IPS DF 6.9 (cell line): Measurements from ENCODE around the gene CYYR1.
"Not testable (repeated sequence)": the region's sequence is repeated elsewhere in the genome, so short reads cannot be mapped to it uniquely, and the experiment has no call there.

Experiments used
- DNase-seq: peaks from one replicate; pipeline ENCODE4 v3.0.0-alpha.2; 2013; ENCODE audit warnings: low read depth, low spot score
- H3K27ac ChIP-seq: one replicate; pipeline ENCODE4 v1.5.1; 2013; ENCODE audit warnings: low read length, control low read depth
- H3K27me3 ChIP-seq: 2 replicates; pipeline ENCODE4 v1.6.1; 2013; ENCODE audit warnings: mild to moderate bottlenecking, low read length; ENCODE audit not compliant: control insufficient read depth, insufficient read depth
- H3K36me3 ChIP-seq: 2 replicates; pipeline ENCODE4 v1.6.1; 2013; ENCODE audit warnings: low read length; ENCODE audit not compliant: control insufficient read depth, insufficient read depth
- H3K4me1 ChIP-seq: 2 replicates; pipeline ENCODE4 v1.6.1; 2013; ENCODE audit warnings: low read length; ENCODE audit not compliant: control insufficient read depth, insufficient read depth
- H3K4me3 ChIP-seq: 2 replicates; pipeline ENCODE4 v1.5.1; 2013; ENCODE audit warnings: mild to moderate bottlenecking, low read length
- H3K9me3 ChIP-seq: 2 replicates; pipeline ENCODE4 v1.6.1; 2013; ENCODE audit warnings: low read length, inconsistent platforms; ENCODE audit not compliant: control insufficient read depth, insufficient read depth
- WGBS: extraction: QIAGEN DNeasy Blood & Tissue Kit; methylation state at CpG from one replicate; pipeline ENCODE4 v1.1.7; 2013; ENCODE audit warnings: mixed read lengths, missing lambda C conversion rate; ENCODE audit not compliant: insufficient read length, insufficient coverage; 5-methylcytosine and 5-hydroxymethylcytosine counted together

Gene CYYR1

DNA sequence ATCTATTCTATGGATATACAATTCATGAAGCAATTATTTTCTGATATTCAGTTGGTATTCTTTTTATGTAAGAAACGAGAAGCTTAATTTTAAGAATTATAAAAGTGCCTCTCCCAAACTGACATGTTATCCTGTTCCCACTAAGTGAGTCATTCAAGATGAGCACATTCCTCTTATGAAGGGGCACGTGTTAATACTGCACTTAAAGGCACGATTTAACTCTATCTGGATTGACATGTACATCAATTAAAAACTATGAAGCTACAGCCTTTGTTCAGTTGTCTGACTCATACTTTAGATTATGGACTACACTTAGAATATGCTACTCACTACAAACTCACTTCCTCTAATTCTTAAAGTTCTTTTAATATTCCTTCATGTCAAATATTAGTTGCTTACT is 111.6 kb downstream of the CYYR1 start:
- DNase-seq, result no peak
- Histone ChIP-seq H3K4me1 (no peaks in the 10 kb centered on the region), H3K4me3 (no peak overlapping the region), H3K9me3 (no peaks in the 10 kb centered on the region), H3K36me3 (no peaks in the 10 kb centered on the region), H3K27me3 (no peaks in the 10 kb centered on the region), H3K27ac (no peak overlapping the region)
- WGBS, result no CpG with 5 or more reads among the region's 3 CpGs

DNA sequence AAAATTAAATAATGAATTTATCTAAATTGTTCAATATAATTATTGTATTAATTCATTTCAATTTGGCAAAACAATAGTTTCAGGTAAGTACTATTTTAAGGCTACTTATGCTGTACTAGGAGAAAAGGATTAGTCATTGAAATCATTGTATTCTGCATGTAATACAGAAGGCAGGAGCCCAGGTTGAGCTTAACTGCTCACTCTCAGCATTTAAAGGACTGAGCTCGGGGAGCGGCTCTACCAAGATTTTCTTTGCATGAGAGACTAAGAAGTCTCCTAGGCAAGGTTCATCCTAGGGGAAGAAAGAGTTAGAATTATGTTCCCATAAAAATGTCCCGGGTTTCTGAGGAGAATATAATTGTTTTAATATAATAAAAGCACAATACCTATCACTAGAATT is 112.5 kb downstream of the CYYR1 start:
- DNase-seq, result no peak
- H3K27ac ChIP-seq, result no peak overlapping the region
- H3K4me1 ChIP-seq, result no peaks in the 10 kb centered on the region
- no peaks in the 10 kb centered on the region for H3K9me3 ChIP-seq
- H3K4me3 ChIP-seq, result no peak overlapping the region
- no peaks in the 10 kb centered on the region for H3K36me3 ChIP-seq
- no peaks in the 10 kb centered on the region for H3K27me3 ChIP-seq
- WGBS, result no CpG with 5 or more reads among the region's 3 CpGs

- H3K4me3 ChIP-seq, H3K27me3 ChIP-seq, H3K4me1 ChIP-seq, H3K27ac ChIP-seq, H3K36me3 ChIP-seq, H3K9me3 ChIP-seq, DNase-seq: not testable (repeated sequence)
- WGBS, result no CpG with 5 or more reads among the region's 3 CpGs
These were observed 114.2 kb downstream of the CYYR1 start for GRCh38 chr21:26458854-26459253.

DNA sequence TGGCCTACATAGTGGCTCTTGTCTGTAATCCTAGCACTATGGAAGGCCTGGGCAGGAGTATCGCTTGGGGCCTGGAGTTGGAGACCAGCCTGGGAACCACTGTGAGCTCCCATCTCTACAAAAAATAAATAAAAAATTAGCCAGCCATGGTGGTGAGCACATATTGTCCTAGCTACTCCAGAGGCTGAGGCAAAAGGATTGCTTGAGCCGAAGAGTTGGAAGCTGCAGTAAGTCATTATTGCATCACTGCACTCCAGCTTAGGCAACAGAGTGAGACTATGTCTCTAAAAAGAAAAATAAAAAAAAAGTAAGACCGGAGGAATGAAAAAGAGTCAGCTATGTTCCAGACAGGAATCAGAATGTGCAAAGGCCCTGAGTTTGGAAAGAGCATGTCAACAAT is 115.3 kb downstream of the CYYR1 start:
- no peaks in the 10 kb centered on the region for H3K27me3 ChIP-seq
- WGBS, result no CpG with 5 or more reads among the region's 3 CpGs
- no peak overlapping the region for H3K4me3 ChIP-seq
- DNase-seq, result no peak
- no peaks in the 10 kb centered on the region for H3K9me3 ChIP-seq
- no peak overlapping the region for H3K27ac ChIP-seq
- H3K36me3 ChIP-seq, result no peaks in the 10 kb centered on the region
- H3K4me1 ChIP-seq, result no peaks in the 10 kb centered on the region

DNA sequence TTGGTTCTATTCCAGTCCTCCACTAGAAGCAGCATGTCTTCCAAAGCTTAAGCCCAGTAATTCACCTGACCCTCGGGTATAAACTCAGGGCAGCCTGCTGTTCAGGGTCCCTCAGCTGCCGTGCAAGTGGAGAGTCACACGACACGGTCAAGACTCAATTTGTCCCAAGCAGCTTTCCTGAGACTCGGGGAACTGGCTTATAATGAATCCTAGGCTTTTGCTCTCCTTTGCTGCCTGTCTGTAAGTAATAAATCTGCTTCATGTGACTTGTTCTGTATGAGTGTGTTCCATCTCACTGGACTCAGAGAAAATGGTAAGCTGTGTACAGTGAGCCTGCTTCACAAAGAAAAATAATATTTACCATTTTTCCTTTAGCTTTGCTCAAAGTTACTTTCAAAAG is 119.8 kb downstream of the CYYR1 start:
- Histone ChIP-seq H3K36me3 (no peaks in the 10 kb centered on the region), H3K9me3 (no peaks in the 10 kb centered on the region), H3K27ac (no peak overlapping the region), H3K4me3 (no peak overlapping the region), H3K4me1 (no peaks in the 10 kb centered on the region), H3K27me3 (no peaks in the 10 kb centered on the region)
- WGBS, result no CpG with 5 or more reads among the region's 5 CpGs
- DNase-seq, result no peak

- no peaks in the 10 kb centered on the region for H3K4me1 ChIP-seq
- no CpG with 5 or more reads among the region's 2 CpGs for WGBS
- H3K4me3 ChIP-seq, result no peak overlapping the region
- no peak overlapping the region for H3K27ac ChIP-seq
- no peaks in the 10 kb centered on the region for H3K27me3 ChIP-seq
- no peaks in the 10 kb centered on the region for H3K9me3 ChIP-seq
- no peaks in the 10 kb centered on the region for H3K36me3 ChIP-seq
- no peak for DNase-seq
These were observed 121.9 kb downstream of the CYYR1 start for GRCh38 chr21:26451081-26451740.

DNA sequence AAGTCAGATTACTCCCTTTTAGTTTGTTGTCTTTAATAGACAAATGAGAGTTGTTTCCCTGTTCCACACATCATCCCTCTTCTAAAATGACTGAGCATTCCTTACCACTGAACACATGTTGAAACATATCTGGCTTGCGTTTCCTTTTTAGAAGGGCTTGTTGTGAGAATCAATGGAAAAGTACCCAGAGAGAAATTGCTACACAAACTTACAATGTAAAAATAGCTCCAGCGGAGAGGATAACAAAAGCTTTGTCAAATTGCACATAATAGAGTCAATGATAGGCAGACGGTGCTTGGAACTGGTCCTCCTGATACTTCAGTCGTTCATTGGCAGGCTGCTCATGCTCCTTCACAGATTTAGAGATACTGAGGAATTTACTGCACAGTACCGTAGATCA is 123.9 kb downstream of the CYYR1 start:
- no peak overlapping the region for H3K27ac ChIP-seq

GRCh38 chr21:26448751-26449150 is 124.3 kb downstream of the CYYR1 start:
- no peak overlapping the region for H3K4me3 ChIP-seq
- H3K27me3 ChIP-seq, result no peaks in the 10 kb centered on the region
- no peaks in the 10 kb centered on the region for H3K9me3 ChIP-seq
- no peak overlapping the region for H3K27ac ChIP-seq
- no peak for DNase-seq
- H3K36me3 ChIP-seq, result no peaks in the 10 kb centered on the region
- no peaks in the 10 kb centered on the region for H3K4me1 ChIP-seq
- WGBS, result no CpG with 5 or more reads among the region's 4 CpGs

More for the DNA sequence above, 123.9 kb downstream of the CYYR1 start:
- Histone ChIP-seq H3K4me1 (no peaks in the 10 kb centered on the region), H3K27me3 (no peaks in the 10 kb centered on the region), H3K9me3 (no peaks in the 10 kb centered on the region), H3K36me3 (no peaks in the 10 kb centered on the region), H3K4me3 (no peak overlapping the region)
- no CpG with 5 or more reads among the region's 5 CpGs for WGBS
- DNase-seq, result no peak

DNA sequence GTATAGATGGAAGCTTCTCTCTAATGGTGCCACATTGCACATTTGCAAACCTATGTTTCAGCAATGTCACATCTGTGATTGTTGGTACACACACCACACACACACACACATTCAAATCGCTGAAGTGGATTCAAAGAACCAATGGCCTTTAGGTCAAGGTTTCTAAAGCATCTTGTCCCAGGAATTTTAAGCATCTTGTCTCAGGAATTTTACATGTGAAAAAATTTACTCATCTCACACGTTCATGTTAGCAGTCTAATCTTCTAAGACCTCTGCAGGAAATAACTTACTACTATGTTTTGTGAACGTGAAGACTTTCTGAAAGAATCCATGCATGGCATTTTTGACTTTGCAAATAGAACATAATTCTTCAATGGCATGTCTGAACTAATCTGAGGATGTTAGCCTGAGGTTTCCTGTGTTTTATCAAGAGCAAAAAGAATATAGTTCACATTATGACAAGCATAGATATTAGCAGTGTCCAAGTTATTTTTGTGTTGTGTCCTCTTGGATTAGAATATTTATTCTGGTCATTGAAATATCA is 125.1 kb downstream of the CYYR1 start:
- no peak overlapping the region for H3K27ac ChIP-seq
- no peaks in the 10 kb centered on the region for H3K9me3 ChIP-seq
- H3K4me3 ChIP-seq, result no peak overlapping the region
- WGBS, result no CpG with 5 or more reads among the region's 3 CpGs
- no peaks in the 10 kb centered on the region for H3K27me3 ChIP-seq
- no peaks in the 10 kb centered on the region for H3K36me3 ChIP-seq
- DNase-seq, result no peak
- no peaks in the 10 kb centered on the region for H3K4me1 ChIP-seq

GRCh38 chr21:26445440-26445839 is 127.6 kb downstream of the CYYR1 start:
- H3K36me3 ChIP-seq, result no peaks in the 10 kb centered on the region
- no peak for DNase-seq
- no peak overlapping the region for H3K4me3 ChIP-seq
- no peak overlapping the region for H3K27ac ChIP-seq
- no peaks in the 10 kb centered on the region for H3K27me3 ChIP-seq
- H3K4me1 ChIP-seq, result no peaks in the 10 kb centered on the region
- no peaks in the 10 kb centered on the region for H3K9me3 ChIP-seq
- WGBS, result no CpG with 5 or more reads among the region's 1 CpG

GRCh38 chr21:26444646-26445045 is 128.4 kb downstream of the CYYR1 start:
- DNase-seq, result no peak
- H3K27ac ChIP-seq, result no peak overlapping the region
- H3K4me3 ChIP-seq, result no peak overlapping the region
- WGBS, result no CpG with 5 or more reads among the region's 1 CpG
- no peaks in the 10 kb centered on the region for H3K36me3 ChIP-seq
- no peaks in the 10 kb centered on the region for H3K4me1 ChIP-seq
- no peaks in the 10 kb centered on the region for H3K9me3 ChIP-seq
- no peaks in the 10 kb centered on the region for H3K27me3 ChIP-seq
